Kasumi-1 (cell line): ENCODE data around the gene UTP14C.
"Not testable (repeated sequence)": the region's sequence is repeated elsewhere in the genome, so short reads cannot be mapped to it uniquely, and the experiment has no call there.

Experiments used
- DNase-seq, 2 experiments: peaks; one replicate each; lab custom pipeline; 2025; lab: John Stamatoyannopoulos, UW

UTP14C gene

DNA sequence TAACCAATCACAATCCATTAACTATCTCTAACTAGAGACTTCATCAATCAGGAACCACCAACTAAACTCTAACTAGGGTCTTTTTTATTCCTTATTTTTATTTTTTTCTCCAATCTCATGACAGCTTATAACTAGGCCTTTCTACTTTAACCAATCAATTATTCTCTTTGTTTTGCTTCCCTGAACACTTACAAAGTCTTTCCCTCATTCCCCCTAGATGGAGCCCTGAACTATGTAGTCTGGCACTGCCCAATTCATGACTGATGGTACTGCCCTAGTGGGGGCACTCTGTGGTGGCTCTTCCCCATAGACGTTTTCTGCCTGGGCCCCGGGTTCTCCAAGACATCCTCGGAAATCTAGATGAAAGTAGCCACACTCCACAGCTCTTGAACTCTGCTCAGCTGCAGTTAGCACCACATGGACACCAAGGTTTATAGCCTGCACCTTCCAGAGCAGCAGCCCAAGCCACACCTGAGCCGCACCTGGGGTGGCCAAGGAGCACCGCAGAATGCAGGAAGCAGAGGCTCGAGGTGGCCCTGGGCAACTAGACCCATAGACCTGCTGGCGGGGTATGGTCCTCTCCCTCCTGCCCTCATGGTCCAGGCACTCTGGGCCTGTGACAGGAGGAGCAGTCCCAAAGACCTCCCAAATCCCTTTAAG, 19.9 kb upstream of the UTP14C start:
- peak in 1 of 2 experiments; percentile 23 for DNase-seq

DNA sequence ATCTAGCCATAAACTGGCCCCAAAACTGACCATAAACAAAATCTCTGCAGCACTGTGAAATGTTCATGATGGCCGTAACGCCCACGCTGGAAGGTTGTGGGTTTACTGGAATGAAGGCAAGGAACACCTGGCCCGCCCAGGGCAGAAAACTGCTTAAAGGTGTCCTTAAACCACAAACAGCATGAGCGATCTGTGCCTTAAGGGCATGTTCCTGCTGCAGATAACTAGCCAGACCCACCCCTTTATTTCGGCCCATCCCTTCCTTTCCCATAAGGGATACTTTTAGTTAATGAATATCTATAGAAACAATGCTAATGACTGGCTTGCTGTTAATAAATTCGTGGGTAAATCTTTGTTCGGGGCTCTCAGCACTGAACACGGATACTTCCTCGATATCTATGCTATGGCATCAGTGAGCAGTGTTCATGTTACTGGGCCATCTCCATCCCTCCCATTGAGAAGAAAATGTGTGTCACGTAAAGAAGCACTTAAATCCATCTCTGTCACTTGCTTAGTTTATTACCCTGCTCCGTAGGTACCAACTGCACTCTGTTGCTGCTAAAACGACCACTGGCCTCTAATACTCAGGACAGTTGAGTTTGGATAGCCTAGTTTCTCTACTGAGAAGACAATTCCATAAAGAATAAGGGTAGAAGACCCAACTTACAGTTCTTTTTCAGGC, 18.5 kb upstream of the UTP14C start:
- DNase-seq = no peak

DNA sequence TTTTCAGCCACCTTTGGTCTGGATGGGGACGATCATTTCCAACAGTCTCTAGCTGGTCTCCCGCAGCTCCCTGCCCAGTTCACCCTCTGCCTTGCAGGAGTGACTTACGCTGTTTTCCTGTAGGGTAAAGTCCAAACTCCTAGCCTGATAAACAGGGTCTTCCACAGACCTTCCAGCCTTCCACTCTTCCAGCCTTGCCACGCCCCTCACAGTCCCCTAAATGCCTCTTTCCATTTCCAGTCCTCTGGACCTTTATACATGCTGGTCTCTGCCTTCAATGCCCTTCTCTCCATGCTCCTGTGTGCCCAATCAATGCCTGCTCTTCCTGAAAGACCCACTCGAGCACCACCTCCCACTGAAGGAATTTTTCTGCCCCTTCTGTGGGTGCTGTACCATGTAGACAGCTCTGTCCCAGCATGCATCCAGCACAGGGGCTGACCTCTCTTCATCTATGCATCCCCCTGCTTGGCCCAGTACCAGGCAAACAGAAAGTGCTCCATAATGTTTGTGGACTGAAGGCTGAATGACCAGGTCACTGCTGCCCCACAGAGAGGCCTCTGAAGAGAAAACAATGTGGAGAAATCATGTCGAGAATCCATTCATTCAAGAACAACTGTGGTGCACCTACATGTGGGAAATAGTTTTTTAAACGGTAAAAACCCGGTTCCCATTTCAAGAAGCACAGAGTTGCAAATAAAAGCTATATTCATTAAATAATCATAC, 17.8 kb upstream of the UTP14C start:
- DNase-seq = no peak

DNA sequence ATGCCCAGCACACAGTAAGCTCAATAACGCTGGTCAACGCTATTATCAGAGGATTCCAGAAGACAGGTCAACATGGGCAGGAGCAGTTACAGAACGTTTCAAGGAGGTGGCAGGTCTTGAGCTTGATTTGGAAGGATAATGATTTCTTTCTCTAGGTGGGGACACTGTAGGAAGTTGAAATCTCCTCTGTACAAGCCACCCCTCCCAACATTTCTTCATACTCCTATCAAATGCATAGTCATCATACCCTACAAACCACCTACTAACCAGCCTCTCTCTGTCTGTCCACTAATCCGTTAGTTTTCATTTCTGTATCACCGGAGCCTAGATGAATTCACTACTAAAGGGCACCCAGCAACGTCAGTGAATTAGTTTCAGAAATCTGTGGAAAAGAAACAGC, 14.5 kb upstream of the UTP14C start:
- DNase-seq = no peak

DNA sequence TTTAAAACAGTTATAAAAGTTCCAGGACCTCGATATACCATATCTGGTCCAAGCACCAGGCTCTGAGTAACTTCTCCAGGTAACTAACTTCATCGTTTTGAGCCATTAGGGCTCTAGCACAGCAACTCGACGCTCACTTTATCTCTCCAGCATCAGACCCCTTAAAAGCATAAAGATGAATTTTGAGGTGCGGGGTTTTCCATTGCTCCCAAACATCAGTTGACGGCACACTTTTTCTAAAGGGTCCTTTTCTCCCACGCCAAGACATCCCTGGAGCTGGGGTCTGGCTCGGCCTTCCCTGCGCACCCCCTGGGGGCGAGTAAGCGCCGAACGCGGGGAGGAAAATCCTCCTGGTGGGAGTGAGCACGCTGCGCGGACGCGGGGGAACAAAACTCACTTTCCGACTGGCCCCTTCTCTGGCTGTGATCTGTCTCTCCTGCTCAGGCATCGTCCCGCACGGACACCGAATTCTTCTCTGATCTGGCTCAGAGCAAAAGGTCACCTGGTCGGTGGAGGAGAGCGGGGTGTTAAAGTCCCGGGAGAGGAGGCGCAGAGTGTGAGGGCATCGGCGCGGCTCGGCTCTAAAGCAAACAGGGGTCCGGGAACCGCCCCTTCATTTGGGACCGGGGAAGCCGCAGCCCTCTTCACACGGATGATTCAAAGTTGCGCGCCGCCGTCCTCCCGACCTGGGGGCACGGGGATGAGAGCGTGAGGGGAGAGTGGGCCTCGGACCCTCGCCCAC, 13.4 kb upstream of the UTP14C start, which contains the start of gene ATP7B:
ATP7B (minus strand) TSS at position 561 of the 742 bp plus-strand sequence; CDS start at position 448, 113 bp downstream.
- peak; percentile 34 to 47 for DNase-seq

DNA sequence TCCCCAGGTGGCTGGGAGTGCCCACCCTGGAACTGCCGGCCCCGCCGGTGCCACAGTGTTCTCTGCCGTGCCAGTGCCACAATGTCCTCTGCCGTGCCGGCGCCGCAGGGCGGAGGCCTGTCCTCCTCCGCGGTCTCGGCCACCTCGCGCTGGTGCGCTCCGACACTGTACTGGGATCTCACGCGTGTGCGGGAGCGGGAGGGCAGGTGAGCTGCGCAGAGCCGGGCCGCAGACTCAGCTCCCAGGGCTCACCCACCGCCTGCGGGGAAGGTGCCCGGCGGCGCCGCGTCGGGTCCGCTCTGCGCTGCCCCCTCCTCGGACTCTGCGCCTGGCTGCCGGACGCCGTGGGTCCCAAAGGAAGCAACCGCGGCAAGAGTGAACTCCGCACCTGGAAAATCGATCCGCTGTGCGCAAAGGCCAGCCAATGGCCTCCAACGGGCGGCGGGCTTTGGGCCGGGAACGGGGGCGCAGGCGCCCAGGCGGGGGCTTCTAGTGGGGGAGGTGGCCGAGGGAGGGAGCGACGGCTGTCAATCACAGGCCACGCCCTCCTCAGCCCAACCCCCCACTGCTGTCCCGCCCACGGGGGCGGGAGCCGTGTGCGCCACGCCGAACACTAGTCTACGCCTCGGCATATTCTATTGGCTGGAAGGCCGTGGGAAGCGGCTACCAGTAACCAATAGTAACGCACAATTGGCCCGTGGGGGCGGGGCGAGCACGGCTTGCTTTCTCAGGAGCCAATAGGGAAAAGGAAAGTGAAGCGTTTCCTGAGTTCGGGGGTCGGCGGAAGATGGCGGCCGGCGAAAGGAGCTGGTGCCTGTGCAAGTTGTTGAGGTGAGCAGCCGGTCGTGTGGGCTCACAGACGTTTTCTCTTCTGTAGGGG, 12.6 kb upstream of the UTP14C start, which contains the start of gene ALG11:
ALG11 (plus strand) TSS at position 767 of the 880 bp plus-strand sequence; CDS start at position 788, 21 bp downstream.
- peak; percentile 96 to 97 for DNase-seq

DNA sequence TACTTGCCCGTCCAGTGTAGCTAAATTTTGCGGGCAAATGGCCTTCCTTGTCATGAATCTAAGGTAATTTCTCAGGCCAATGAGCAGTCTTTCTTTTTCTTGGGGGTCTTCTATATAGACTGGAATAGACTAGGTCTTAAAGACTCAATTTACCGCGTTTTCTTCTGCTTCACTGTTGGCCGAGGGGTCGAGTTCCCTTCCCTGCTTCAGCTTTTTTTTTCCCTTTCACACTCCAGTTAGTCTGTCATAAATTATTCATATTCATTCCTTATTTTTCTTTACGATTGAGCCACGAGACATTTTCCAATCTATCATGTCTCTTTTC, 12.0 kb upstream of the UTP14C start:
- peak; percentile 24 to 38 for DNase-seq

DNA sequence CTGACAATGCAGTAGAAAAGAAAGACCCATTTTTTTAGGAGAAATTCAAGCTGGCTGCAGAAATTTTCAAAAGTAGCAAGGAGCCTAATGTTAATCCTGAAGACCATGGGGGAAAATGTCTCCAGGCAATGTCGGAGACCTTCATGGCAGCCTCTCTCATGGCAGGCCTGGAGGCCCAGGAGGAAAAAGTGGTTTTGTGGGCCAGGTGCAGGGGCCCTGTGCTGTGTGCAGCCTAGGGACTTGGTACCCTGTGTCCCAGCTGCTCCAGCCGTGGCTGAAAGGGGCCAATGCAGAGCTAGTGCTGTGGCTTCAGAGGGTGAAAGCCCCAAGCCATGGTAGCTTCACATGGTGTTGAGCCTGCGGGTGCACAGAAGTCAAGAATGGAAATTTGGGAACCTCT, 8.2 kb upstream of the UTP14C start:
- DNase-seq = no peak

DNA sequence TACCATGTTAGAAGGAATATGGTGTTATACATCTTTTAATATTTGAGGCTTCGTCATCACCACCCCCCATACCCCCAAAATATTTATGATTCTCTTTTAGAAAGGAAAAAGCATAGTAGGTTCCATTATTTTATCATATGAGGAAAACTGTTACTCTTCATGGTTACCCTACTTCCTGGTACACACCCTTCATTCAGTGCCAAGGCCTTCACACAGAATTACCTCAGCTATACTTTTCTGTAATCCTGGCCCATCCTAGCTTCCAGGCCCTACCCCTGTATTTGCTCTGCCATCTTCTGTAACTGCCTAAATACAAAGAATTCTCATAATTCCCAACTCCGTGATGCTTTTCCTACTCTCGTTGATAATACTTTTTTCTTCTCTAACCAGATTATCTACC, 4.3 kb upstream of the UTP14C start:
- DNase-seq = no peak

DNA sequence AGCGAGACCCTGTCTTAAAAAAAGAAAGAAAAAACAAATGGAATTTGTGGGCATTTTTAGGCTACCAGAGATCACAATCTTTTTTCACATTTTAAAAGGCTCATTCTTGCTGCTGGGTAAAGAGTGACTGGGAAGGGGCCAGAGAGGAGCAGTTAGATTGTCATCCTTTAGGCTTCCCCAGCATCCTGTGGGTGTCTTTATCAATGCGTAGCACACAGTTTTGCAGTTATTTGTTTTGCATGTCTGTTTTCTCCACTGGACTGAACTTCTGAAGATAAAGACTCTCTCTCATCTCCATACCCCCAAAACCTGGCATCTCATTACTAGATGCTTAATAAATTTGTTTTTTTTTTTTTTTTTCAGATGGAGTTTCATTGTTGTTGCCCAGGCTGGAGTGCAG, 2.1 kb upstream of the UTP14C start:
- DNase-seq = no peak

DNA sequence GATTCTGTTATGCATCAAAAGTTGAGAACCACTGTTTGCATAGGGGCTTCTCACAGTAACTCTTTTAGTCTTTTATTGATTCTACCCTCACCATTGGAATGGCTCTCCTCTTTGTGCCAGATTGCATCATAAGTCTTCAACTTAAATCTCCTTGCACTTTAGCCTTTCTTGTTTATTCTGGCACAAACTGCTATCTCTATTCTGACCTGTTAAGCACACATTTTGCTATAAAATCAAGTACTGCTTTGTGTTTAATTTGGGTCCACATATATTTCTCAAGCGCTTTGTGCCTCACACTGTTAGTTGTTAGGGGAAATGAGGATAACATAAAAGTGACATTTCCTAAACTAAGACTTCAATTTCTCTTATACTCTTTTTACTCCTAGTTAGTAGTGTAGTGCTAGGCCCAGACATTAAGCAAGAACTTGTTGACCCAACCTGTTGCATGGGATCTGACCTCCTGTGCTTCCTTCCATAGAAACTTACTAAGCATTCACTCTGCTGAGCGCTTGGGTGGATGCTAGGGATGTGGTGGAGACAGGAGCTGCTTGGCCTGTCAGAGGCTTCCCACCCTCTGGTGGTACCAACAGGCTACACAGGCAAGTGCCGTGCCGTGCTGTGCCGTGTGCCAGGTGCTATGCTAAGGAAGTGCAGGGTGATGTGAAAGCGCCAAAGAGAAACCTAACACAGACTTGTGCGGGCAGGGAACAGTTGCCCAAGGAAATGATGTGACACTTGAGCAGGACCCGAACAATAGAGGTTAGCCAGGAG, 1.2 kb downstream of the UTP14C start:
- DNase-seq = no peak

DNA sequence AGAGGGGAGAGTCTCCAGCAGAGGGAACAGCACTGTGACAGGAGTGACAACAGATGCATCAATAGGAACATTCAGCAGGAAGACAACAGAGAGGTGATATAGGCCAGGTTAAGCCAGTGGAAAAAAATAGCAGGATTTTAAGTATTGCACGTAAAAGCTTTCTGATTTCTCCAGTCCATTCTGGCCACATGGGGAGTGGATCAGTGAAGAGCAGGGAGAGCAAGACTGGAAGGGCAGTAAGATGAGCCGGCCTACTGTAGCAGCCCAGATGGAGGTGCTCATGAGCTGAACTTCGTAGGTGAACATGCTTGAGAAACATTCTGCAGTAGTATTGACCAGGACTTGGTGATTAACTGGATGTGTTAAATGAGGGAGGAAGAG, 1.7 kb downstream of the UTP14C start:
- no peak for DNase-seq

DNA sequence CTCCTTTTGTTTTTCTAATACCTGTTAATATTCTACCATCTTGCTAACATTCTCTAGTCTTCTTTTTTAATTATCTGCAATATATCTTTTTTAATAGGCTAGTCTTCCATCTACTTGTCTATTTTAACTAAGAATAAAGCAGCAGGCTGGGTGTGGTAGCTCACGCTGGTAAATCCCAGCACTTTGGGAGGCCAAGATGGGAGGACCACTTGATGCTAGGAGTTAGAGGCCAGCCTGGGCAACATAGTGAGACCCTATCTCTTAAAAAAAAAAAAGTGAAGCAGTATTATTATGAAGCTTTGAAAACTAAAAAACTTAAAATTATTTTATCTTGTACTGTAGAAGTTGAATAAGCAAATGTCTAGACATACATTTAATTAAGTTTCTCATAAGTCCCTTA, 3.3 kb downstream of the UTP14C start:
- no peak for DNase-seq

DNA sequence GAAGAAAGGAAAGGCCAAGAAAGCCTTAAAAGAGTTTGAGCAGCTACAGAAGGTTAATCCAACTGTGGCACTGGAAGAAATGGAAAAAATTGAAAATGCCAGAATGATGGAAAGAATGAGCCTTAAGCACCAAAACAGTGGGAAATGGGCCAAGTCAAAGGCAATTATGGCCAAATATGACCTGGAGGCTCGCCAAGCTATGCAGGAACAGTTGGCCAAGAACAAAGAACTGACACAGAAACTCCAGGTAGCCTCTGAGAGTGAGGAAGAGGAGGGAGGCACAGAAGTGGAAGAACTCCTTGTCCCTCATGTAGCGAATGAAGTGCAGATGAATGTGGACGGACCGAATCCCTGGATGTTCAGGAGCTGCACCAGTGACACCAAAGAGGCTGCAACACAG, 5.1 kb downstream of the UTP14C start:
- no peak for DNase-seq

DNA sequence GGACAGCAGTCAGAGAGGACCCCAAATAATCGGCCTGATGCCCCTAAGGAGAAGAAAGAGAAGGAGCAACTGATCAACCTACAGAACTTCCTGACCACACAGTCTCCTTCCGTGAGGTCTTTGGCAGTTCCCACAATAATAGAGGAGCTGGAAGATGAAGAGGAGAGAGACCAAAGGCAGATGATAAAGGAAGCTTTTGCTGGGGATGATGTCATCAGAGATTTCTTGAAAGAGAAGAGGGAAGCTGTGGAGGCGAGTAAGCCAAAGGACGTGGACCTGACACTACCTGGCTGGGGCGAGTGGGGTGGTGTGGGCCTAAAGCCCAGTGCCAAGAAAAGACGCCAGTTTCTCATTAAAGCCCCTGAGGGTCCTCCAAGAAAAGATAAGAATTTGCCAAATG, 5.9 kb downstream of the UTP14C start:
- DNase-seq = not testable (repeated sequence)

DNA sequence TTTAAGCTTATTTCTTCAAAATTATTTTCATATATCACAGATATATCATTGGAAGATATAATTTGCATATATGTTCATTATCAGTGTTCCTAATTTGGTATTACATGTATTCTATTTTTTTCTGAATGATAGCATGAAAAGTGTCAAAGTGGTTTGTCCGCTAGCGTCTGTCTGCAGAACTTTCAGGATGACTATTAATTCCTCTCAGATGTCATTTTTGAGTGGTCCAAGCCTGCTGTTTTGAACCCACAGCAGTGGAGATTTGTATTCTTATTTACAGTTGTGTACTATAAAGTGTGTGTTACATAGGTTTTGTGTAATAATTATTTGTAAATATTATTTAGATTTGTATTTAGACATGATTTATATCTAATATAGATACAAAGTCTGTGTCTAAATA, 8.5 kb downstream of the UTP14C start:
- no peak for DNase-seq

DNA sequence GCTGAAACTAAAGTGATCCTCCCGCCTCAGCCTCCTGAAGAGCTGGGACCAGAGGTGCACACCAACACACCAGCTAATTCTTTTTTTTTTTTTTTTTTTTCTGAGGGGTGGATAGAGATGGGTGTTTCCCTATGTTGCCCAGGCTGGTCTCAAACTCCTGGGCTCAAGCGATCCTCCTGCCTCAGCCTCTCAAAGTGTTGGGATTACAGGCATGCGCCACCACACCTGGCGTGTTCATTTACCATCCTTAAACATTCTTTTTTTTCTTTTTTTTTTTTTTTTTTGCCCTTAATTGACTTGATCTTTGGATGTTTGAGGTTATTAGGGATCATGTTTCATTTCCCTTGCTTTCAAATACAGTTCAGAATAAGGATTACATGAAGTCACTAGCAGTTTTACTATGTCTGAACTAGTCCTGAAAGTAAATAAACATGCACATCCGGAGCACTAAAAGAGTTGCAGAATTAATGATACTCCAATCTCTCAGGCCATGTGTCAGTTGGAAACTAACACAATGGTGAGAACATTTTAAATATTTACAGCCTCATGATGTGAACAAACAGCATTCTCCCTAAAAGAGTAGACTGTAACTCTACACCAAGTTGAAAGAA, 10.2 kb downstream of the UTP14C start:
- DNase-seq = no peak

DNA sequence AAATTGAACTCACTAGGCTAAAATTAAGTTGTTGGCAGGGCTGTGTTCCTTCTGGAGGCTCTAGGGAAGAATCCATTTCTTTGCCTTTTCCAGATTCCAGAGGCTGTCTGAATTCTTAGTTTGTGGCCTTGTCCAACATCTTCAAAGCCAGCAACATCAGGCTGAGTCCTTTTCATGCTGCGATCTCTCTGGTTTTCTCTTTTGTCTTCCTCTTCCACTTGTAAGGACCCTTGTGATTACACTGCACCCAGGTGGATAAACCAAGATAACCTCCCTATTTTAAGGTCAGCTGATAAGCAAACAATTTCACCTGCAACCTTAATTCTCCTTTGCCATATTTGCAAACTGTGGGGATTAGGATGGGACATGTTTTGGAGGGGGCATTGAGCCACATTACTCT, 11.5 kb downstream of the UTP14C start:
- no peak for DNase-seq

DNA sequence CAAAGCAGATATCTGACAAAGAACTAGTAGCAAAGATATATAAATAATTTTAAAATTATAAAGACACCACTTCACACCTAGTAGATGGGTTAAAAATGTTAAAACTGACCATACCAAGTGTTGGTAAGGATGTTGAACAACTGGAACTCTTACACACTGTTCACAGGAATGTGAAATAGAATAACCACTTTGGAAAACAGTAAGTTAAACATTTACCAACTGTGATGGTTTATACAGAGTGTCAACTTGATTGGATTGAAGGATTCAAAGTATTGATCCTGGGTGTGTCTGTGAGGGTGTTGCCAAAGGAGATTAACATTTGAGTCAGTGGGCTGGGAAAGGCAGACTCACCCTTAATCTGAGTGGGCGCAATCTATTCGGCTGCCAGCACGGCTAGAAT, 19.2 kb downstream of the UTP14C start:
- DNase-seq = no peak

DNA sequence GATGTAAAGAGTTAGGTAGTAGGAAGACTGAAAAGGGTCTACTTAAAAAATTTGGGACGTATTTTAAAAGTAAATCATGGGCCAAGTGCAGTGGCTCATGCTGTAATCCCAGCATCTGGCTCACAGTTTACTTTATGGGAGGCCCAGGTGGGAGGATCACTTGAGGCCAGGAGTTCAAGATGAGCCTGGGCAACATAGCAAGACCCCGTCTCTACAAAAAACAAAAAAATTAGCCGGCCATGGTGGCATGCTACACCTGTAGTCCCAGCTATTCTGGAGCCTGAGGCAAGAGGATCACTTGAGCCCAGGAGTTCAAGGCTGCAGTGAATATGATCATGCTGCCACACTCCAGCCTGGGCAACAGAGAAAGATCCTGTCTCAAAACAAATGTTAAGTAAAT, 23.0 kb downstream of the UTP14C start:
- DNase-seq = no peak
